ENCODE data around the gene LIMS2.

DNA sequence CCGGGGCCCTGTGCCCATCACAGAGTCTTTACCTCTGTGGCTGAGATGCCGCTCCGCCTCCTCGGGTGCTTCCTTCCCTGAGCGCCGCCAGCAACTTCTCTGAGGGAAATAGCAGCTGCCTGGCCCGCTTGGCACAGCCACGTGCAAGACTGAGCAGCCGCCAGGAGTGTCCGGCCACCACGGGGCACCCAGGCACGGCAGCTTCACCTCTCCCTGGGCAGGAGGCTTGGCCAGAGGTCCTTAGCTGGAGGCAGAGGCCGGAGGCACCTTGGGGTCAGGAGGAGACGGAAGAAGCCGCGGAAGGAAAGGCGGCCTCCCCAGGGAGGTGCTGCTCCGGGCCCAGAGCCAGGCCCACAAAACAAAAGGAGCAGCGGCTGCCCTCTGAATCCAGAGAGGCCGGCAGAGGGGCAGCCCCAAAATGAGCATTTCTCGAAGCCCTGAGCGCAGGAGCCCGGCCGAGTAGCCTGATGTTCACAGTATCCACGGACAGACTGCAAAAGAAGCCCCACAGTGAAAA is 6.0 kb upstream of the LIMS2 start:
- TF ChIP-seq TOX (CRISPR knock-in tag; IDR thresholded peaks at IDR 0.05; ENCODE audit: borderline replicate concordance) (no peak), ZNF8 (CRISPR knock-in tag; IDR thresholded peaks at IDR 0.05) (no peak), PPARA (CRISPR knock-in tag; IDR thresholded peaks at IDR 0.05; ENCODE audit: borderline replicate concordance) (no peak), CSDC2 (CRISPR knock-in tag; IDR thresholded peaks at IDR 0.05) (no peak), ZFP3 (CRISPR knock-in tag; IDR thresholded peaks at IDR 0.05) (no peak), ZFP30 (CRISPR knock-in tag; IDR thresholded peaks at IDR 0.05) (no peak), OSR1 (CRISPR knock-in tag; IDR thresholded peaks at IDR 0.05) (no peak), ZC3H10 (CRISPR knock-in tag; IDR thresholded peaks at IDR 0.05) (no peak), ARNTL (CRISPR knock-in tag; IDR thresholded peaks at IDR 0.05; ENCODE audit: borderline replicate concordance, low read depth) (no peak), BACH2 (CRISPR knock-in tag; IDR thresholded peaks at IDR 0.05; ENCODE audit: borderline replicate concordance) (no peak)
- TF ChIP-seq, protein P1, sequence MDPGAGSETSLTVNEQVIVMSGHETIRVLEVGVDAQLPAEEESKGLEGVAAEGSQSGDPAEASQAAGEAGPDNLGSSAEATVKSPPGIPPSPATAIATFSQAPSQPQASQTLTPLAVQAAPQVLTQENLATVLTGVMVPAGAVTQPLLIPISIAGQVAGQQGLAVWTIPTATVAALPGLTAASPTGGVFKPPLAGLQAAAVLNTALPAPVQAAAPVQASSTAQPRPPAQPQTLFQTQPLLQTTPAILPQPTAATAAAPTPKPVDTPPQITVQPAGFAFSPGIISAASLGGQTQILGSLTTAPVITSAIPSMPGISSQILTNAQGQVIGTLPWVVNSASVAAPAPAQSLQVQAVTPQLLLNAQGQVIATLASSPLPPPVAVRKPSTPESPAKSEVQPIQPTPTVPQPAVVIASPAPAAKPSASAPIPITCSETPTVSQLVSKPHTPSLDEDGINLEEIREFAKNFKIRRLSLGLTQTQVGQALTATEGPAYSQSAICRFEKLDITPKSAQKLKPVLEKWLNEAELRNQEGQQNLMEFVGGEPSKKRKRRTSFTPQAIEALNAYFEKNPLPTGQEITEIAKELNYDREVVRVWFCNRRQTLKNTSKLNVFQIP (CRISPR knock-in tag; IDR thresholded peaks at IDR 0.05; ENCODE audit: borderline replicate concordance, low read depth): no peak
- TF ChIP-seq, protein P2, sequence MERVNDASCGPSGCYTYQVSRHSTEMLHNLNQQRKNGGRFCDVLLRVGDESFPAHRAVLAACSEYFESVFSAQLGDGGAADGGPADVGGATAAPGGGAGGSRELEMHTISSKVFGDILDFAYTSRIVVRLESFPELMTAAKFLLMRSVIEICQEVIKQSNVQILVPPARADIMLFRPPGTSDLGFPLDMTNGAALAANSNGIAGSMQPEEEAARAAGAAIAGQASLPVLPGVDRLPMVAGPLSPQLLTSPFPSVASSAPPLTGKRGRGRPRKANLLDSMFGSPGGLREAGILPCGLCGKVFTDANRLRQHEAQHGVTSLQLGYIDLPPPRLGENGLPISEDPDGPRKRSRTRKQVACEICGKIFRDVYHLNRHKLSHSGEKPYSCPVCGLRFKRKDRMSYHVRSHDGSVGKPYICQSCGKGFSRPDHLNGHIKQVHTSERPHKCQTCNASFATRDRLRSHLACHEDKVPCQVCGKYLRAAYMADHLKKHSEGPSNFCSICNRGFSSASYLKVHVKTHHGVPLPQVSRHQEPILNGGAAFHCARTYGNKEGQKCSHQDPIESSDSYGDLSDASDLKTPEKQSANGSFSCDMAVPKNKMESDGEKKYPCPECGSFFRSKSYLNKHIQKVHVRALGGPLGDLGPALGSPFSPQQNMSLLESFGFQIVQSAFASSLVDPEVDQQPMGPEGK (CRISPR knock-in tag; IDR thresholded peaks at IDR 0.05; ENCODE audit: borderline replicate concordance): no peak
